ENCODE results near the gene DNAJC25. TPM values are rescaled to one million over a fixed set of nuclear protein-coding genes. Genes with fewer than 3 reads are reported as not detected.

DNAJC25 gene
- total RNA-seq, 2 donors from 2014 or later = 5.3 to 8.7 TPM

DNA sequence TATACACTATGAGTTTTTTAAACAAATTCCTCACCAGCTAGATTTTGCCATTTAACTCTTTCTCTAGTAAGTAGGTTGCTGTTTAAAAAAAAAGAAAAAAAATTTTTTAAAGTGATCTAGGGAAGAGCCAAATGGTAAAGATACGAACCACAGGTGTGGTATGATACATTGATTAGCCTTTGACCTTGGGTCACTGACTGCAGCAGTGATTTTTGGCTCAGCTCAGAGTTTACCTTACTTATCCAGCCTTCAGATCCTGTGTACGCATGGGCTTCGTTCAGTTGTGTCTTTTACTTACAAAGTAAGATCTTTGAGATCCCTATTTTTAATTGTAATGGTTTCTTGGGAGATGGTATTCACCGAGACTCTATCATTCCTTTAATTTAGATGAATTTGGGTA, 17.9 kb downstream of the DNAJC25 start:
- H3K27me3 ChIP-seq = no peaks in the 10 kb centered on the region
- H3K36me3 ChIP-seq = peaks cover 22% of the 10 kb centered on the region
- no peak overlapping the region for H3K27ac ChIP-seq
- TF ChIP-seq, protein P1, sequence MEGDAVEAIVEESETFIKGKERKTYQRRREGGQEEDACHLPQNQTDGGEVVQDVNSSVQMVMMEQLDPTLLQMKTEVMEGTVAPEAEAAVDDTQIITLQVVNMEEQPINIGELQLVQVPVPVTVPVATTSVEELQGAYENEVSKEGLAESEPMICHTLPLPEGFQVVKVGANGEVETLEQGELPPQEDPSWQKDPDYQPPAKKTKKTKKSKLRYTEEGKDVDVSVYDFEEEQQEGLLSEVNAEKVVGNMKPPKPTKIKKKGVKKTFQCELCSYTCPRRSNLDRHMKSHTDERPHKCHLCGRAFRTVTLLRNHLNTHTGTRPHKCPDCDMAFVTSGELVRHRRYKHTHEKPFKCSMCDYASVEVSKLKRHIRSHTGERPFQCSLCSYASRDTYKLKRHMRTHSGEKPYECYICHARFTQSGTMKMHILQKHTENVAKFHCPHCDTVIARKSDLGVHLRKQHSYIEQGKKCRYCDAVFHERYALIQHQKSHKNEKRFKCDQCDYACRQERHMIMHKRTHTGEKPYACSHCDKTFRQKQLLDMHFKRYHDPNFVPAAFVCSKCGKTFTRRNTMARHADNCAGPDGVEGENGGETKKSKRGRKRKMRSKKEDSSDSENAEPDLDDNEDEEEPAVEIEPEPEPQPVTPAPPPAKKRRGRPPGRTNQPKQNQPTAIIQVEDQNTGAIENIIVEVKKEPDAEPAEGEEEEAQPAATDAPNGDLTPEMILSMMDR (IDR thresholded peaks at IDR 0.05) = no peak
- DNase-seq (ENCODE audit: low spot score) = no peak
- no peaks in the 10 kb centered on the region for H3K4me1 ChIP-seq
- H3K4me3 ChIP-seq = no peak overlapping the region
- H3K9me3 ChIP-seq = no peaks in the 10 kb centered on the region

DNA sequence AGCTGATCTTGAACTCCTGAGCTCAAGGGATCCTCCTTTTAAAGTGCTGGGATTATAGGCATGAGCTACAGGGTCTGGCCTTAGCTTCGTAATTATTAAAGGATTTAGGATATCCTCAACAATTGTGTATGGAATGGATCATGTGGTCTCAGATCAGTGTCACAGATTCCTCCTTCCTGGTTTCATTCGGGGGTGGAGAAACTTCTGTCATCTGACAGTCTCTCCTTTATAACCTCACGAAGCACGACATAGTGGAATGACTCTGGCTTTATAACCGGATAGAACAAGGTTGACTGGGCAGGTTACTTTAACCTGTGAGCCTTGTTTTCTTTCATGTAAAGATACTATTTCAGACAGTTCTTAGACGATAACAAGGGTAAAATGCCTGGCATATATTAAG, 25.9 kb downstream of the DNAJC25 start:
- Histone ChIP-seq H3K4me3 (no peak overlapping the region), H3K4me1 (no peaks in the 10 kb centered on the region), H3K27me3 (no peaks in the 10 kb centered on the region), H3K9me3 (no peaks in the 10 kb centered on the region), H3K27ac (no peak overlapping the region), H3K36me3 (no peaks in the 10 kb centered on the region)
- TF ChIP-seq, protein P1 (IDR thresholded peaks at IDR 0.05) = no peak
- no peak for DNase-seq (ENCODE audit: low spot score)

DNA sequence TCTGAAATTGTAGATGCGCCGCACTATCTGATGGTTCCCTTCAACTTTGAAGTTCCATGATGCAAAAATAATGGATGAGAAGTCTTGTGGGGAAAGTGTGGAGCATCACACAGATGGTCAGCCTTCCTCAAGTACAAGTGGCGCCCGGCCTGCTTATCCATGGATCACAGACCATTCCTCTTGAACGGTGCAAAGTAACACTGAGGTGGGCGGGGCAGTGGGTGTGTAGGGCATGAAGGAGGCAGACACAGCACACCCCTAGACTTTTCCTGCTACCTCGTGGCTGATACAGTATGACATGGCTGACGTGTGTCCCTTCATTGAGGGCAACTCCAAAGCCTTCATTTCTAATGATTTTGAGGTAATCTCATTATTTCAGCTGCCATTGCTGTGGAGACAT, 27.8 kb downstream of the DNAJC25 start:
- no peak for DNase-seq (ENCODE audit: low spot score)
- Histone ChIP-seq H3K4me1 (peaks cover 0 to 15% of the 10 kb centered on the region in 2 donors), H3K36me3 (no peaks in the 10 kb centered on the region), H3K27ac (no peak overlapping the region), H3K9me3 (no peaks in the 10 kb centered on the region), H3K27me3 (no peaks in the 10 kb centered on the region), H3K4me3 (no peak overlapping the region)
- TF ChIP-seq, protein P1 (IDR thresholded peaks at IDR 0.05) = no peak

DNA sequence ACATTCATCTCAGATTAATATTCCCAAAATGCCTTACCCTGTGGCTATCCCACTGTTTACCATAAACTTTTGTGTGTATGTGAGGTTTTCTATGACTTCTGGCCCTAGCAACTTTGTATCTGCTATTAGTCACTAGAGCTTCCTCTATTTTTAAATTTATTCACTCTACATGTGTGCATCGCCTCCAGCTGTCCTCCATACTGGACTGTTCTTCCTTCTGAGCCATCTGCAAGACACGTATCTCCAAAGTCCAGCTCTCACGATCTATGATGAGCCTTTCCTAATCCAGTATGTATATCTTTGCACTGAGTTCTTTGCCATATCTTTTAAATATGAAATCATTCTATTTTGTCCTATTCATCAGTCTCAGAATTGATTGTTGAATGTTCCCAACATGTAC, 28.6 kb downstream of the DNAJC25 start:
- TF ChIP-seq, protein P1 (IDR thresholded peaks at IDR 0.05) = no peak

DNA sequence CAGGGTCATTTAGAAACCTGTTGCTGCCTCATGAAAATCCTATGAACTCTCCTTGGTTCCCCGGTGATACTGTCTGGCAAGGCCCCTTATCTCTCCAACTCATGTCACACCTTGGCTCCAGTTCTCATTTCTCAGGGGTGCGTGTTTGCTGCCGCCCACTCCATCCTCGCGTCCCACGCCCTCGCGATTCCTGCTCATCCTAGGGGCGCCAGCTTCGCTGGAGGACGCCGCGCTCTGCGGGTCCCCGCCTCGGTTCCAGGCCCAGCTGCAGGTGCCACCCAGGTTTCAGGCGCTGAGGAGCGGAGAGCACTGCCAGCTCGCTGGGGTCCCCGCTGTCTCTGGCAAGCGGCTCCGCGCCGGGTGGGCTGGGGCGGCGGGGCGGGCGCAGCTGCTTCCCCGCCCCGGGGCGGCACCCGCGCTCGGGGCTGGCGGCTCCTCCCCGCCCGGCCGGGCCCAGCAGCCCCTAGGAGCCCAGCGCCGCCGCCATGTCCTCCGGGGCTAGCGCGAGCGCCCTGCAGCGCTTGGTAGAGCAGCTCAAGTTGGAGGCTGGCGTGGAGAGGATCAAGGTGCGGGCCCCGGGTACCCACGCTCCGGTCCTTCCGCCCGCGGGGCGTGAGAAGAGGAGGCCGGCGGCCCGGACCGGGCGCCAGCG, 30.1 kb downstream of the DNAJC25 start, which contains the start of gene GNG10:
TSS of gene GNG10 (plus strand) at position 456 of the 652 bp plus-strand sequence. CDS start at position 486, 30 bp downstream.
- TF ChIP-seq, protein P1 (IDR thresholded peaks at IDR 0.05) = no peak
- no peaks in the 10 kb centered on the region for H3K27me3 ChIP-seq
- H3K9me3 ChIP-seq = no peaks in the 10 kb centered on the region
- H3K4me1 ChIP-seq = peaks cover 0 to 15% of the 10 kb centered on the region in 2 donors
- H3K27ac ChIP-seq = peak within 1 kb of the TSS; percentile 74 to 81
- H3K36me3 ChIP-seq = no peaks in the 10 kb centered on the region
- peak within 1 kb of the TSS; percentile 71 to 73 for H3K4me3 ChIP-seq
- no peak for DNase-seq (ENCODE audit: low spot score)

More for the DNA sequence above, 28.6 kb downstream of the DNAJC25 start:
- H3K4me3 ChIP-seq = no peak overlapping the region
- H3K4me1 ChIP-seq = peaks cover 0 to 15% of the 10 kb centered on the region in 2 donors
- no peaks in the 10 kb centered on the region for H3K27me3 ChIP-seq
- H3K9me3 ChIP-seq = no peaks in the 10 kb centered on the region
- no peak for DNase-seq (ENCODE audit: low spot score)
- H3K36me3 ChIP-seq = no peaks in the 10 kb centered on the region
- H3K27ac ChIP-seq = no peak overlapping the region

Data from right atrium auricular region (tissue), 2 donors.